HepG2 (cell line): ENCODE results near the gene RAB40C. TPM values are rescaled to one million over a fixed set of nuclear protein-coding genes. Genes with fewer than 3 reads are reported as not detected.

Source experiments
- AGO1 ChIP-seq: fragments of 200-400 bp; formaldehyde crosslinking; IDR thresholded peaks from 2 replicates; pipeline ENCODE4 v1.6.1; 2017; ENCODE audit warnings: mild to moderate bottlenecking, low read depth, low read length, moderate library complexity; ENCODE audit not compliant: poor library complexity, severe bottlenecking
- HOXD1 ChIP-seq: sonication (generic); formaldehyde crosslinking; IDR thresholded peaks from 2 replicates; pipeline ENCODE4 v1.5.0; 2020; ENCODE audit warnings: missing genetic modification reagents
- KIAA2018 ChIP-seq: sonication (generic); formaldehyde crosslinking; IDR thresholded peaks from 2 replicates; pipeline ENCODE4 v1.5.0; 2020; ENCODE audit warnings: mild to moderate bottlenecking, missing genetic modification reagents, borderline replicate concordance
- LCORL ChIP-seq, 2 experiments: fragments of 450-650 bp in 1 of 2; sonication (generic) in 1 of 2; formaldehyde crosslinking in 1 of 2; IDR thresholded peaks; 2 replicates each; pipeline versions ENCODE4 v1.5.0 to v1.6.1; 2017 to 2020; ENCODE audit warnings: antibody characterized with exemption in 1 of 2, missing genetic modification reagents in 1 of 2
- MED1 ChIP-seq: sonication (generic); formaldehyde crosslinking; IDR thresholded peaks from 2 replicates; pipeline ENCODE4 v1.4.0; 2020; ENCODE audit warnings: missing genetic modification reagents
- PLRG1 ChIP-seq: fragments of 450-650 bp; conservative IDR thresholded peaks from 2 replicates; pipeline ENCODE4 v1.6.1; 2016
- SKI ChIP-seq: fragments of 450-650 bp; IDR thresholded peaks from one replicate; pipeline ENCODE4 v1.6.1; 2018; ENCODE audit warnings: mild to moderate bottlenecking; ENCODE audit not compliant: partially characterized antibody
- ZBTB34 ChIP-seq: sonication (generic); formaldehyde crosslinking; IDR thresholded peaks from 2 replicates; pipeline ENCODE4 v1.8.0; 2022; ENCODE audit warnings: mild to moderate bottlenecking, missing genetic modification reagents
- ZEB1 ChIP-seq: IDR thresholded peaks from 2 replicates; pipeline ENCODE4 v1.6.1; 2012; ENCODE audit warnings: mild to moderate bottlenecking, low read depth, inconsistent platforms; ENCODE audit not compliant: insufficient replicate concordance
- ZKSCAN1 ChIP-seq: fragments of 150-350 bp; IDR thresholded peaks from 2 replicates; pipeline ENCODE4 v1.6.1; 2014; ENCODE audit warnings: low read length
- ZNF160 ChIP-seq: sonication (generic); formaldehyde crosslinking; IDR thresholded peaks from 2 replicates; pipeline ENCODE4 v1.8.0; 2022; ENCODE audit warnings: mild to moderate bottlenecking, inconsistent platforms, missing genetic modification reagents
- ZNF33B ChIP-seq: sonication (generic); formaldehyde crosslinking; IDR thresholded peaks from 2 replicates; pipeline ENCODE4 v1.5.1; 2020; ENCODE audit warnings: mild to moderate bottlenecking, missing genetic modification reagents
- ZNF432 ChIP-seq: sonication (generic); formaldehyde crosslinking; IDR thresholded peaks from 2 replicates; pipeline ENCODE4 v1.5.0; 2020; ENCODE audit warnings: missing genetic modification reagents, mild to moderate bottlenecking, borderline replicate concordance
- ZNF549 ChIP-seq: sonication (generic); formaldehyde crosslinking; IDR thresholded peaks from 2 replicates; pipeline ENCODE4 v1.5.0; 2020; ENCODE audit warnings: missing genetic modification reagents
- ZNF552 ChIP-seq: sonication (generic); formaldehyde crosslinking; IDR thresholded peaks from 2 replicates; pipeline ENCODE4 v1.9.0; 2022; ENCODE audit warnings: missing genetic modification reagents, mild to moderate bottlenecking, borderline replicate concordance
- ZNF766 ChIP-seq: sonication (generic); formaldehyde crosslinking; IDR thresholded peaks from 2 replicates; pipeline ENCODE4 v1.5.0; 2020; ENCODE audit warnings: missing genetic modification reagents, borderline replicate concordance
- ZNF768 ChIP-seq: sonication (generic); formaldehyde crosslinking; IDR thresholded peaks from 2 replicates; pipeline ENCODE4 v1.4.0; 2020; ENCODE audit warnings: missing genetic modification reagents
- polyA plus RNA-seq, 8 experiments: library from polyadenylated mRNA; depleted of rRNA in 3 of 8; stranded (reverse) in 7 of 8; unstranded in 1 of 8; fragments of >200 nt; fragmentation: Illumina TruSeq in 4 of 8; extraction: Trizol in 4 of 8; gene quantifications; 2 replicates each; pipeline versions ENCODE4 v1.2.1 to v1.2.3, GENCODE V29; 2011 to 2016; ENCODE audit warnings: low read depth in 4 of 8, missing spikeins in 1 of 8, mixed read lengths in 1 of 8; ENCODE audit not compliant: insufficient read depth in 1 of 8
- total RNA-seq, 5 experiments: library from RNA; depleted of rRNA; stranded (reverse); fragments of >200 nt; fragmentation: Illumina TruSeq; extraction: Trizol; gene quantifications; 2 replicates each; pipeline ENCODE4 v1.2.3, GENCODE V29; 2016; ENCODE audit warnings: low read depth in 1 of 5
- TF ChIP-seq, protein P1 (sequence below): sonication (generic); formaldehyde crosslinking; IDR thresholded peaks from 2 replicates; pipeline ENCODE4 v1.5.0; 2020; ENCODE audit warnings: mild to moderate bottlenecking, low read depth, missing genetic modification reagents, borderline replicate concordance
- TF ChIP-seq, protein P2 (sequence below): sonication (generic); formaldehyde crosslinking; IDR thresholded peaks from 2 replicates; pipeline ENCODE4 v1.8.0; 2022; ENCODE audit warnings: mild to moderate bottlenecking, missing genetic modification reagents, borderline replicate concordance

The RAB40C gene
- total and polyA plus RNA-seq, 2 of the 13 experiments (the other 11 are each of a cell fraction or from before 2014, with no cell fraction given), result 7.7 to 11.5 TPM

- TF ChIP-seq KIAA2018 (no peak), ZNF432 (no peak), SKI (no peak), ZNF766 (CRISPR knock-in tag) (peak; percentile 35; the same call in 1 of the 2 replicates), ZNF768 (CRISPR knock-in tag) (no peak; the same call in 1 of the 2 replicates), MED1 (CRISPR knock-in tag) (peak; percentile 39; the same call in 1 of the 2 replicates), ZEB1 (no peak), ZBTB34 (CRISPR knock-in tag) (no peak), AGO1 (peak; percentile 44), ZKSCAN1 (no peak), ZNF552 (0 out of 2 replicates have a peak, but pooled peaks have one; percentile 20), LCORL (IDR thresholded peaks at IDR 0.05) (no peak), LCORL (CRISPR knock-in tag; IDR thresholded peaks at IDR 0.05) (peak; percentile 65; the same call in 1 of the 2 replicates), ZNF160 (CRISPR knock-in tag) (0 out of 2 replicates have a peak, but pooled peaks have one; percentile 39), ZNF33B (CRISPR knock-in tag) (no peak), HOXD1 (CRISPR knock-in tag) (0 out of 2 replicates have a peak, but pooled peaks have one; percentile 55), PLRG1 (no peak), ZNF549 (no peak)
- TF ChIP-seq, protein P1, sequence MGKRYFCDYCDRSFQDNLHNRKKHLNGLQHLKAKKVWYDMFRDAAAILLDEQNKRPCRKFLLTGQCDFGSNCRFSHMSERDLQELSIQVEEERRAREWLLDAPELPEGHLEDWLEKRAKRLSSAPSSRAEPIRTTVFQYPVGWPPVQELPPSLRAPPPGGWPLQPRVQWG, result no peak
- TF ChIP-seq, protein P2, sequence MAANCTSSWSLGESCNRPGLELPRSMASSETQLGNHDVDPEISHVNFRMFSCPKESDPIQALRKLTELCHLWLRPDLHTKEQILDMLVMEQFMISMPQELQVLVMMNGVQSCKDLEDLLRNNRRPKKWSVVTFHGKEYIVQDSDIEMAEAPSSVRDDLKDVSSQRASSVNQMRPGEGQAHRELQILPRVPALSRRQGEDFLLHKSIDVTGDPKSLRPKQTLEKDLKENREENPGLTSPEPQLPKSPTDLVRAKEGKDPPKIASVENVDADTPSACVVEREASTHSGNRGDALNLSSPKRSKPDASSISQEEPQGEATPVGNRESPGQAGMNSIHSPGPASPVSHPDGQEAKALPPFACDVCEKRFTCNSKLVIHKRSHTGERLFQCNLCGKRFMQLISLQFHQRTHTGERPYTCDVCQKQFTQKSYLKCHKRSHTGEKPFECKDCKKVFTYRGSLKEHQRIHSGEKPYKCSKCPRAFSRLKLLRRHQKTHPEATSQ (CRISPR knock-in tag), result no peak
Measured at GRCh38 chr16:578870-579405, 10.9 kb upstream of the RAB40C start (continued).
